Endothelial cell of umbilical vein (primary cell): Measurements from ENCODE around the gene MLANA.

Experiments used
- JUN ChIP-seq: IDR thresholded peaks from 2 replicates; pipeline ENCODE4 v1.6.1; 2011; ENCODE audit warnings: borderline replicate concordance, low read depth; ENCODE audit not compliant: insufficient read length, insufficient read depth
- MYC ChIP-seq: IDR thresholded peaks from one replicate; pipeline ENCODE4 v1.6.1; 2011; ENCODE audit warnings: mild to moderate bottlenecking, low read depth, low read length
- POLR2A ChIP-seq: IDR thresholded peaks from 2 replicates; pipeline ENCODE4 v1.6.1; 2012; ENCODE audit warnings: low read depth, mild to moderate bottlenecking, control low read depth, low read length
- POLR2AphosphoS5 ChIP-seq: IDR thresholded peaks from 2 replicates; pipeline ENCODE4 v1.6.1; 2012; ENCODE audit warnings: low read depth, mild to moderate bottlenecking, control low read depth, low read length, moderate library complexity; ENCODE audit not compliant: insufficient read depth
- TF ChIP-seq, protein P1 (sequence below), 2 donors: IDR thresholded peaks; 1 replicate in 1 of 2; 2 replicates in 1 of 2; pipeline ENCODE4 v1.5.1; 2011; ENCODE audit warnings: low read length in 2 of 2, mild to moderate bottlenecking in 2 of 2, moderate library complexity in 2 of 2, control low read depth in 1 of 2, inconsistent platforms in 1 of 2, low read depth in 1 of 2; ENCODE audit not compliant: insufficient read depth in 1 of 2; ENCODE audit errors: extremely low read depth in 1 of 2

DNA sequence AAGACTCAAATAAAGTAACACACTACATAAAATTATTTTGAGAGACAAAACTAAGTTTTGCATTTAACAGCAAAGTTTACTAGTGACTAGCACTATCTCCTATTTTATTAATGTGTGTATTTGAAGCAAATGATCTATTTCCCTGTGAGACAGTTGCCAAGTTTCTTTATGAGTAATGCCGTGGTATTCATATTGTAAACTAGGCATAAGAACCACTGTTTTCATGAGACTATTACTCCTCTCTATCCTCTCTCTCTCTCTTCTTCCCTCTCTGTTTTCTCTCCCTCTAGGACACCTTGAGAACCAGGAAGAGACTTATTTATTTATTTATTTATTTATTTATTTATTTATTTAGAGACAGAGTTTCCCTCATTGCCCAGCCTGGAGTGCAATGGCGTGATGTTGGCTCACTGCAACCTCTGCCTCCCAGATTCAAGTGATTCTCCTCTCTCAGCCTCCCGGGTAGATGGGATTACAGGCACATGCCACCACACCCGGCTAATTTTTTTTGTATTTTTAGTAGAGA, 61.1 kb downstream of the MLANA start:
- TF ChIP-seq, protein P1, sequence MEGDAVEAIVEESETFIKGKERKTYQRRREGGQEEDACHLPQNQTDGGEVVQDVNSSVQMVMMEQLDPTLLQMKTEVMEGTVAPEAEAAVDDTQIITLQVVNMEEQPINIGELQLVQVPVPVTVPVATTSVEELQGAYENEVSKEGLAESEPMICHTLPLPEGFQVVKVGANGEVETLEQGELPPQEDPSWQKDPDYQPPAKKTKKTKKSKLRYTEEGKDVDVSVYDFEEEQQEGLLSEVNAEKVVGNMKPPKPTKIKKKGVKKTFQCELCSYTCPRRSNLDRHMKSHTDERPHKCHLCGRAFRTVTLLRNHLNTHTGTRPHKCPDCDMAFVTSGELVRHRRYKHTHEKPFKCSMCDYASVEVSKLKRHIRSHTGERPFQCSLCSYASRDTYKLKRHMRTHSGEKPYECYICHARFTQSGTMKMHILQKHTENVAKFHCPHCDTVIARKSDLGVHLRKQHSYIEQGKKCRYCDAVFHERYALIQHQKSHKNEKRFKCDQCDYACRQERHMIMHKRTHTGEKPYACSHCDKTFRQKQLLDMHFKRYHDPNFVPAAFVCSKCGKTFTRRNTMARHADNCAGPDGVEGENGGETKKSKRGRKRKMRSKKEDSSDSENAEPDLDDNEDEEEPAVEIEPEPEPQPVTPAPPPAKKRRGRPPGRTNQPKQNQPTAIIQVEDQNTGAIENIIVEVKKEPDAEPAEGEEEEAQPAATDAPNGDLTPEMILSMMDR (IDR thresholded peaks at IDR 0.05; ENCODE audit: extremely low read depth in 1 of 2, insufficient read depth in 1 of 2, low read depth in 1 of 2, low read length in 2 of 2): no peak
- TF ChIP-seq POLR2A: no peak
- TF ChIP-seq MYC: no peak
- no peak for TF ChIP-seq POLR2AphosphoS5
- no peak for TF ChIP-seq JUN
